ENCODE data around the gene AP3D1.

AP3D1 gene

GRCh38 chr19:2126879-2127518 lies 24.4 kb downstream of the AP3D1 start:
- DNase-seq, result no peak

DNA sequence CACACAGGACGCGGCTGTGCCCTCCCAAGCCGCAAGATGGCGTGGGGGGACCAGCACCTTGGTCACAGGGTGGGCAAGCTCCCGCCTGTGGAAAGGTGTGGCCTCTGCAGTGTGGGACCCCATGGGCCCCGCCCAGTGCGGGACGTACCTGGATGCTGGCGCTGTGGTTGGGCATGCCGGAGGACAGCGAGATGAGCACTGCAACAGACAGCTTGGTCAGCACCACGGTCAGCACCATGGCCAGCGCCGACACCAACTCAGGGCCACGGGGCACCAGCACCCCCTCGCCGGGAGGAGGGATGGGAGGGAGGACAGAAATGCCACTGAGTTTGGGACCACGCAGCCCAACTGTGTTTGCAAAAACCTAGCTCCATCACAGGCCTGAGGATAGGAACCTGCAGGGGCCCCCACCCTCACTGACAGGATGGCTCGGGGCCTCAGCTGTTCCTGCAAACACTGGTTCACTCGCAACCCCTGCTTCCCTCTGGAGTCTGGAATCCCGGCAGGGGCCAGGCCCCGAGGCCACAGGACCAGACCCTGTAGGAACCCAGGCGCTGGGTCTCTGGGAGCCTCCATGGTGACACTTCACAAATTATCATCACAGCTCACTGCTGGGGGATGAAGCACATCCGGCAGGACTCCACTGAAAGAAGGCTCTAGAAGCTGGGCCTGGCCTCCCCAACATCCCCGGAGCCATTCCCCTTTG lies 27.5 kb downstream of the AP3D1 start:
- no peak for DNase-seq

DNA sequence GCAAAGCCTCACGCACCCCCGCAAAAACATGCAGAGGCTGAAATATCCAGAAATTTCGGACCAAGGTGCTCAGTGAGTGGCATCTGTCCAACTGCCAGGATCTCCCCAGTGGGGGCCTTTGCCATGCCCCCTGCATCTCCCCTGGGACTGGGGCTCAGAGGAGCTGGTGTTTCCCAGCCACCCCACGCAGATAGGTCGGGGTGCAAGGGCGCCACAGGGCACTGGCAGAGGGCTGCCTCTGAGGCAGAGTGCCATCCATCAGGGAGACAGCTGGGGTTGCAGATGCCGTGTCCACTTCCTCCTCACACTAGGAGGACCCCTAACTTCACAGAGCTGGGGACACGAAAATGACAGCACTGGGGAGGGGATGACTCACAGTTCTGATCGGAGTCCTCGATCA lies 28.4 kb downstream of the AP3D1 start:
- no peak for DNase-seq

DNA sequence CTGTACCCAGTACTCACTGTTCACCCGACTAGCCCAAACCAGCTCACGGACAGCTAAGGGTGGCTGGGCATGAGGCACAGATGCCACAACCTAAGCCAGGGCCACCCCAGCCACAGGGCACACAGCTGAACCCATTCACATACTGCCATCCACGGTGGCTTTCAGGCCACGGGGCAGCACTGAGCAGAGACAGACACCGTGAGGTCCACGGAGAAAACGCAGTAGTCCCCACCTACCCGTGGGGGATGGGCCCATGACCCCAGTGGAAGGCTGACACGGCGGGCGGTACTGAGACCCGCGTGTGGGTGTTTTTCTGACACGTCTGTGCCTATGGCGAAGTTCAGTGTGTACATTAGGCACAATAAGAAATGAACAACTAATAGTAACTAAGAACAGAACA lies 29.1 kb downstream of the AP3D1 start:
- no peak for DNase-seq

DNA sequence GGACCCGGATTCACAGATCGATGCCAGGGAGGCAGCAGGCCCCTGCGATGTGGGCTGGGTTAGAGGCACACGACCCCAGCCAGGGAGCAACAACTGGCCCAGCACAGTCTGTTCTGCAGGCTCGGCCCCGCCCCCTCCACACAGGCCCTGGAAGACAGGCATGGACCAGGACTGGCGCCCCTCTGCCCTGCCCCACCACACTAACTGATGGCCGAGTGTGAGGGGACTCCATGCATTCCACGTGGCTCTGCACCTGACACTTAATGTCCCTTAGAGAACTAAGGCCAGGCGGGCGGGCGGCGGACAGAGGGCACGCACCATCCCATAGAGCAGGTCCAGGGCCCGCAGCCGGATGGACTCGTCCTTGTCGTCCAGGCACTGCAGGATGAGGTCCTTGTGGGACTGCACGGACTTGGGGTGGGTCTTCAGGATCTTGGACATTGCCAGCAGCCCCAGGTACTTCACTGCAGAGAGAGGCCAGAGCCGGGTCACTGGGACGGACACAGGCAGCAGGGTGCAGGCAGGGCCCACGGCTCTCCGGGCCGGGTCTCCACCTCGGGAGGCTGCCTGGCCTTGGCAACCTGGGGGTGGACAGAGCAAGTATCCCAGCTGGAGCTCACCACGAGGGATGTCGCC lies 29.8 kb downstream of the AP3D1 start:
- DNase-seq, result no peak

DNA sequence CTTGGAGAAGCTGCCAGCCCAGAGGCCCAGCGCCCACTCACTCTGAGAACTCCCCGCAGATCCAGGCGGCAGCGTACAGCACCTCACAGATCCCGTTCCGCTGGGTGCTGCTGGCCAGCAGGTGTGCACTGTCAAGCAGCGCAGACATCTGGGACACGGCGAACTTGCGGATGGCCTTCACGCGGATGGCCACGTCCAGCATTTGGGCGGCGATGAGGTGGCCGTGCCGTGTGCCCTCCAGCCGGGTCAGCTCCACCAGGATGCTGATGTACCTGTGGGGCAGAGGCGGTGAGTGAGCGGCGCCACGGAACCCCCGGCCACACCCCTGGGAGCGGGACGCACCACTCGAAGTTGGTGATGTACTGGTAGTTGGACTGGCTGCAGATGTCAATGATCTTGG lies 30.5 kb downstream of the AP3D1 start:
- no peak for DNase-seq

- no peak for DNase-seq
Observed at GRCh38 chr19:2119921-2120785, 31.2 kb downstream of the AP3D1 start.

DNA sequence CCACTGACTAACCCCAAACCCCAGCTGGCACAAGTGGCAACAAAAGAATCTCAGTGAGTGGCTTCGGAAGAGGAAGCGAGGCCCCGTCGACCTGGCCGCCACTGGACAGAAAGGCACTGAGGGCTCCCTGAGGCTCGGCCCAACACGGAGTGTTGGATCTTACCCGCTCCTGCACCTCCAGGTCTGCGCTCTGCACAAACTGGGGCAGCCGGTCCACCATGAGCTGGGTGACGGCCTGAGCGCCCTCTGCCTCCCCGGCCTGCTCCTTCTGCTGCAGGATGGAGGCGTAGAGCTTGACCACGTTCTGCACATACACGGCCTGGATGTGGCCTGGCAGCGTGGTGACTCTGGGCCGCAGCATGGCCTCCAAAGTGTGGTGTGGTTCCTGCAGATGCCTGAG lies 32.9 kb downstream of the AP3D1 start:
- no peak for DNase-seq

GRCh38 chr19:2117215-2117960 lies 34.0 kb downstream of the AP3D1 start:
- no peak for DNase-seq

DNA sequence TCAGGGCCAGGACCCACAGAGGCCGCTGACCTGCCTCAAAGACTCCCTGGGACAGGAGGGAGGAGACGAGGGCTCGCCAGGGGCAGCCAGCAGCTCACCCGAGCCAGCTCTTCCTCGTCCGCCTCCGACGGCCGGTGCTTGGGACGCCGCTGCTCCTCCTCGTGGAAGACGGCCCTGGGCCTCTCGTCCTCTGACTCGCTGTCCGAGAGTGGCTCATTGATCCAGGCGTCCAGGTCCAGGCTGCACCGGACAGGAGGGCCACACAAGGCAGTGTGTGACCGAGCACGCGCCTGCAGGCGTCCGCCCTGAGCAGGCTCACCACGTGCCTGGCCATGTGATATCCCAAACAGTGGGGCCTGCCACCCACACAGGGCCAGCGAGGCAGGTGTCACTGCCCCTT lies 34.9 kb downstream of the AP3D1 start:
- no peak for DNase-seq

DNA sequence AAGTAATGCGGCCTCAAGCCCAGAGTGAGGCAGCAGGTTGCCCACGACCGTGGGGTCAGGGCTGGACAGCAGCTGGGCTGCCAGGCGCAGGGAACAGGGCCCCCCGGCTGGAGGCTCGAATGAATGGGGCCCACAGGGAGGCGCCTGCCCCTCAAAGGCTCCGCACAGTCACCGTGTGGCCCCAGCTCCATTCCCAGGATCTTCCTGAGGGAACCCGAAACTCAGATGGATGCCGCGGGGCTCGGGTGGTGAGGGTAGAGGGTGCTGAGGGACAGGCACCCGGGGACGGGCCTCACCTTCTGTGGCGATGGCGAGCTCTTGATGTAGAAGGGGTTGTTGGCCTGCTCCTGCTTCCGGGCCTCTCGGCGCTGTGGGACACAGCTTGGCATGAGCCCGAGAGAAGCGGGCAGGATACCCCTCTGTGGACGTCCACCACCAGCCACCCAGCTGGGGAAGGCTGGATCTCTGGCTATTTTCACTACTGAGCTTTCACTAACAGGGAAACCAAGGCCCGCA lies 35.4 kb downstream of the AP3D1 start:
- DNase-seq, result no peak

DNA sequence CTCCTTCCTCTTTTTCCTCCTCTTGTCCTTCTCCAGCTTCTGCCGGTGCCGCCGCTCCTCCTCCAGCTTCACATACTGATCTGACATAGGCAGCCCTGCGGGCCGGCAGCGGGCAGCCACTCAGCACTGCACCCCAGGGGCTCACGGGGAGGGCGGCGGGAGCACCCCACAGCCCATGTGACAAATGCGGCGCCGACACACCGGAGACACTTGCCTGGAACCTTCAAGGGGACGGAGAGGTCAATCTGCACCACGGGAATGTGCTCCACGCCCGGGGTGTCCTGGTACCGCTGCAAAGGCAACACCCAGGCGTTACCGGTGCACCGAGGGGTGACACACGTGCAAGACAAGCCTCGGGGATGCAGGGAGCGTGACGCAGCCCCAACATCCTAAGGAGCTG lies 36.0 kb downstream of the AP3D1 start:
- no peak for DNase-seq

GRCh38 chr19:2114821-2115220 lies 36.5 kb downstream of the AP3D1 start:
- DNase-seq, result no peak

GRCh38 chr19:2114218-2114617 lies 37.1 kb downstream of the AP3D1 start:
- no peak for DNase-seq

DNA sequence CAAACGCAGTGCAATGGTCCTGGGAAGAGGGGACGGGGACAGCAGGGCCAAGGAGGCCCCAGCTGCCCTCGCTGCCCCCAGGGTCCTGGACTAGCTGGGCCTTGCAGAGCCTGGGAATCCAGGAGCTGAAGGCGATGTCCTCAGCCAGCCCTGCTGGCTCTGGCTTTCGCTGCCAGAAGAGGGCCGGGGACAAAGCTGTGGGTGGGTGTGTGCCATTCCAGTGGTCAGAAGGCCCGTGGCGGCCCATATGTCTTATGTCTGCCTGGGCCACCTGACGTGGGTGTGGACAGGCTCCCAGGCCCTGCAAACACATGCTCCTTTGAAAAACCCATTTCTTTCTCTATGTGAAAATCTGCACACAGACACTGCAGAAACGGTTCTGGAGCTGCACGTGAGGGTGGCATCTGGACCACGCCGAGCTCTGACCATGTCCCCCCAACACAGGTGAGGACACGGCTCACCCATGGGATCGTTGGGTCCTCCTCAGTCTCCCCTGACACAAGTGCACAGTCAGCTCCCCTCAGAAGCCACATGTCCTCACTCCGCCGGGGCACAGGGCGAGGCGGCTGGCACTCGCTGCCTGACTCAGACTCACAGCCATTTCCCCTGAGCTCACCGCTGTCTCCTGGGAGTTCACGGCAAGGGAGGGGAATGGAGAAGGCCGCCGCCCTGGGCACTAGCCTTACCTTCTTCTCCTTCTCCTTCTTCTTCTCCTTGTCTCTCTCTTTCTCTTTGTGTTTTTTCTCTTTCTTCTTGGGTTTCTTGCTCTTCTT lies 37.7 kb downstream of the AP3D1 start:
- no peak for DNase-seq

- DNase-seq, result peak; percentile 19
Observed at GRCh38 chr19:2112516-2113320, 38.6 kb downstream of the AP3D1 start.

DNA sequence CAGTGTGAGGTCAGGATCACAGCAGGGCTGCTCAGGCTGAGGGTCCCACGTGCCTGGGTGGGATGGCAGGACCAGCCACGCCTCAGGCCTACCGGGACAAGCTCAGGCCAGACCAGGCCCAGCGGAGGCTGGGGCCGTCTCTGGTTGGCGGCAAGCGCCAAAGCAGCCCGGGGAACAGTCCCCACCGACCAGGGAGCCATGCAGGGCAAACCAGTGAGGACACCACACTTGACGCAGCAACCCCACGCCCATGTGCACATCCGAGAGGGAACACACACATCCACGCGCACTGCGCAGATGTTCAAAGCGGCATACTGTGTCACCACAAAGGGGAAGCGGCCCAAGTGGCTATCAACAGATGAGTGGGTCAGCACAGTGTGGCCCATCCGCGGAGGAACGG lies 39.5 kb downstream of the AP3D1 start:
- DNase-seq, result no peak

DNA sequence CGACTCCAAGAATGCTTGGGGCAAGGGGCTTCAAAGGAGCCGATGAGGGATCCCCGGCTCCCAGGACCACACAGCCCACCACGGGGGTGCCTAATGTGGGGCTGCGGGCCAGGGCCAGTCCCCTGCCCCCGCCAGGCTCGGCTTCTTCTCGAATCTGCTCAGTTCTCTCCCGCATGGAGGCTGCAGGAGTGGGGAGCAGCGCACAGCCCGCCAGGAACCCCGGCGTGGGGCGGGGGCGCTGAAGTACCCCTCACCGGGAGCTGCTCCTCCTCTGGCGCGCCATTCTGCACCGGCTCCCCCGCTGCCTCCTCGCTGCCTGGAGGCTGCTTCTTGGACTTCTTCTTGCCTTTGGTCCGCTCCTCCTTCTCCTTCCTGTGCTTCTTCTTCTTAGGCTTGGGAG lies 39.9 kb downstream of the AP3D1 start:
- no peak for DNase-seq

DNA sequence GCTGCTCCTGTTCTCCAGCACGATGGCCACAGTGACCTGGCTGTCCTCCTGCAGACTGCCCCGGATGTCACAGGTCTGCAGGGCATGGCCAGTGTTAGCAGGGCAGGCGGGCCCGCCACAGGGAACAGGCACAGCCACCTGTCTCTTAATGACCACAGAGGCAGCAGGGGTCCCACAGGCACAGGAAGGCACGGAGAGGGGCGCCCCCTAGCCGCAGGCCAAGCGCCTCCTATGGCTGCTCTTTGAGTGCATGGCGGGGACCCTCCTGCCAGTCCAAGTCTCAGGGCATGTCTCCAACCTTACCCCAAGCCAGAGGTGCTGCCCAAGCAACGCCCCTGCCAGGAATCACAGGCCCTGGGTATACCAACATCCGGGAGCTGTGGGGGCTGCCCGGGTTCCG lies 40.5 kb downstream of the AP3D1 start:
- DNase-seq, result no peak

- no peak for DNase-seq
Observed at GRCh38 chr19:2109046-2109864, 42.1 kb downstream of the AP3D1 start.

All from CD4-positive, alpha-beta T cell treated with Interleukin-4 for 4 hours (primary cell).